Erythroblast (primary cell): Measurements from ENCODE around the gene FMNL1.

Experiments used
- DNase-seq, 2 experiments: peaks; one replicate each; lab custom pipeline; 2025; lab: John Stamatoyannopoulos, UW
- GATA1 ChIP-seq: IDR thresholded peaks from 2 replicates; pipeline ENCODE4 v1.6.1; 2011; ENCODE audit warnings: low read depth, mild to moderate bottlenecking, control low read depth, low read length, moderate library complexity
- POLR2A ChIP-seq: IDR thresholded peaks from 2 replicates; pipeline ENCODE4 v1.6.1; 2011; ENCODE audit warnings: mild to moderate bottlenecking, low read length

The FMNL1 gene

GRCh38 chr17:45284176-45285140 lies 62.8 kb downstream of the FMNL1 start:
- DNase-seq = peak; percentile 23 to 26
- TF ChIP-seq GATA1 = no peak
- TF ChIP-seq POLR2A = no peak

- TF ChIP-seq GATA1 (no peak), POLR2A (no peak)
- no peak for DNase-seq
Observed at GRCh38 chr17:45286286-45286685, 64.6 kb downstream of the FMNL1 start.

GRCh38 chr17:45287526-45288500 lies 66.1 kb downstream of the FMNL1 start:
- no peak for TF ChIP-seq POLR2A
- TF ChIP-seq GATA1 = no peak
- DNase-seq = peak; percentile 63 to 79

GRCh38 chr17:45288825-45289224 lies 67.1 kb downstream of the FMNL1 start:
- TF ChIP-seq GATA1 (no peak), POLR2A (no peak)

GRCh38 chr17:45289301-45290268 lies 67.9 kb downstream of the FMNL1 start:
- DNase-seq = no peak
- no peak for TF ChIP-seq GATA1
- TF ChIP-seq POLR2A = no peak

More at GRCh38 chr17:45288825-45289224, 67.1 kb downstream of the FMNL1 start:
- DNase-seq = no peak

GRCh38 chr17:45290269-45290765 lies 68.6 kb downstream of the FMNL1 start:
- no peak for DNase-seq
- TF ChIP-seq POLR2A (no peak), GATA1 (no peak)

- DNase-seq = no peak
- no peak for TF ChIP-seq POLR2A
- no peak for TF ChIP-seq GATA1
Observed at GRCh38 chr17:45291171-45291805, 69.6 kb downstream of the FMNL1 start.

GRCh38 chr17:45292696-45293412 lies 71.2 kb downstream of the FMNL1 start:
- TF ChIP-seq POLR2A = no peak

GRCh38 chr17:45293413-45294211 lies 71.9 kb downstream of the FMNL1 start:
- DNase-seq = peak in 1 of 2 experiments; percentile 49
- TF ChIP-seq GATA1 = no peak
- TF ChIP-seq POLR2A = no peak

More at GRCh38 chr17:45292696-45293412, 71.2 kb downstream of the FMNL1 start:
- DNase-seq = no peak

- no peak for DNase-seq
- no peak for TF ChIP-seq POLR2A
- no peak for TF ChIP-seq GATA1
Observed at GRCh38 chr17:45294506-45294905, 72.8 kb downstream of the FMNL1 start.
